MM.1S (cell line): ENCODE results near the gene TBL1X.

Experiments used
- CTCF ChIP-seq: fragments of 300-600 bp; sonication (generic); IDR thresholded peaks from 2 replicates; pipeline ENCODE4 v1.5.1; 2016; ENCODE audit warnings: antibody characterized with exemption, low read length, mixed read lengths
- EZH2phosphoT487 ChIP-seq: fragments of 300-600 bp; sonication (generic); IDR thresholded peaks from 2 replicates; pipeline ENCODE4 v1.6.1; 2018; ENCODE audit warnings: antibody characterized with exemption, low read length

GRCh38 chrX:9651737-9652136, 186.9 kb downstream of the TBL1X start:
- TF ChIP-seq CTCF (no peak), EZH2phosphoT487 (no peak)
